GM19438 (cell line): ENCODE measurements around the gene C11orf97.
"Not testable (repeated sequence)": the region's sequence is repeated elsewhere in the genome, so short reads cannot be mapped to it uniquely, and the experiment has no call there.

Source experiments
- ATAC-seq: cut with Tn5 transposase; IDR thresholded peaks from one replicate; pipeline ENCODE4 v1.9.1; 2021; ENCODE audit warnings: low read depth; ENCODE audit not compliant: unreplicated experiment

C11orf97 gene

GRCh38 chr11:94511932-94512781 lies at the start of gene C11orf97:
Gene C11orf97 (plus strand): TSS chr11:94512461. CDS start chr11:94512529, 68 bp downstream.
- ATAC-seq = peak; percentile 92

GRCh38 chr11:94469416-94469815 lies 42.8 kb upstream of the C11orf97 start:
- peak; percentile 77 for ATAC-seq

DNA sequence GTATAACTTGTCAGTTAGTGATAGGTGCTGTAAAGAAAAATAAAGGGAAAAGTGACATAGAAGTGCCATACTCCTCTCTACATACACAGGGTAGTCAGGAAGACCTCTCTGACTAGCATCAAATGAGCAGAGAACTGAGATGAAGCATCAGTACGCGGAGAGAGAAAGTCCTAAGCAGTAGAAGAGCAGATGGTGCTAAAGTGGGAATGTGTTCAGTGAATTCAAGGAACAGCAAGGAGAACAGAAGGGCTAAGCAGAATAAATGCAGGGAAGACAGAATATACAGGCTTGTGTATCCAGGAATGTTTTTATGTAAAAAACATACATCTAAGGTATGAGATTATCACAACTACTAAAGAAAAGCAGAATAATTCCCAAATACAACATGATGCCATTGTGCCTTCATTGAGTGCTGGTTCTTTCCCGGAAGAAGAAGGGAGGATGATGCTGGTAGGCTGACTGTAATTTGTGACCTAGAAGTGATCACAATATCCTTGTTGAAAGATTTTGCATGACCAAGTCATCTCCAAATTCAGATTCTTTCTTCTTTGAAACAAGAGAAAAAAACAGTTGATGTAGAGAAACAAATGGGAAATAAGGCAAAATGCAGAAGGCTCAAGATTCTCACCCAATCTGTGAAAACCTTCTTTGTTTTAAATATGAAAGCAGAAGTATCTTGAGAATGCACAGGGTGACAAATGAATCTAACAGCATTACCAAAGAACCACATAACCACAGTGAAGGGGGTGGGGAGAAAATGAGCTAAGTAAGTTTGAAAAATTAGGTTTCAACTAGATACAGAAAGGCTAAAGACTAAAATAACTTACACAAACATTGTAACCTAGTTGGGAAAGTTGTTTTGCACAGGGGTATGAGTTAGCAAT lies 39.1 kb upstream of the C11orf97 start:
- peak; percentile 81 for ATAC-seq

DNA sequence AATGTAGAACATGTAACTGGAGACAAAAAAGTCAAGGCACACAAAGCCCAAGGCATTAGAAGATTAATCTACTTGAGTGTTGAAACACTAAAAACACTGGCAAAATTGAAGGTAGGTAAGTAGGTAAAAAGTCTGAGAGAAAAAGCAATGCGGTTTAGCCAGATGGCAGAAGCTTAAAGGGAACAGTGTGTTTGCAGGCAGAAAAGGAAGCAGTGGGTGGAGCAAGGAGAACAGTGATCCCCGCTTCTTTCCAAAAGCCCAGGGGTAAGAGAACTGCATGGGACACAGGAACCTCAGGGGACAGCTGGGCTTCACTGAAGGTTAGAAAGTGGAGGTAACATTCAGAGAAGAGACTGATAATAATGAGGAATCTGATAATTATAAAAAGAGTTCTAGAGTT lies 34.6 kb upstream of the C11orf97 start:
- no peak for ATAC-seq

DNA sequence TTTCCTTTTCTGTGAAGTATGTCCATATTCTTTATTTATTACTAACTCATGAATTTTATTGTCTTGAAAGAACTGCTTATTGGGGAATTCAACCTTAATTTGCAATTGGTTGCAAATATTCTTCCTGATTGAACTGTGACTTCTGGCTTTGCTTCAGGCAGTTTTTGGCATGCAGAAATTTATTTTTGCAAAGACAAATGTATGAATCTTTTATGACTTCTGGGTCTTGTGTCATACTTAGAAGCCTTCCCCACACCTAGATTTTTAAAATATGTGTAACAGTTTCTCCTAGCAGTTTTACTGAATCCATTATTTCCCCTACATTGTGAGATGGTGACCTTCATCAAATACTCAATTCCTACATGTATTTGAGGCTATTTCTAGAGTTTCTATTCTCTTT lies 30.9 kb upstream of the C11orf97 start:
- no peak for ATAC-seq

GRCh38 chr11:94486068-94486467 lies 26.2 kb upstream of the C11orf97 start:
- no peak for ATAC-seq

DNA sequence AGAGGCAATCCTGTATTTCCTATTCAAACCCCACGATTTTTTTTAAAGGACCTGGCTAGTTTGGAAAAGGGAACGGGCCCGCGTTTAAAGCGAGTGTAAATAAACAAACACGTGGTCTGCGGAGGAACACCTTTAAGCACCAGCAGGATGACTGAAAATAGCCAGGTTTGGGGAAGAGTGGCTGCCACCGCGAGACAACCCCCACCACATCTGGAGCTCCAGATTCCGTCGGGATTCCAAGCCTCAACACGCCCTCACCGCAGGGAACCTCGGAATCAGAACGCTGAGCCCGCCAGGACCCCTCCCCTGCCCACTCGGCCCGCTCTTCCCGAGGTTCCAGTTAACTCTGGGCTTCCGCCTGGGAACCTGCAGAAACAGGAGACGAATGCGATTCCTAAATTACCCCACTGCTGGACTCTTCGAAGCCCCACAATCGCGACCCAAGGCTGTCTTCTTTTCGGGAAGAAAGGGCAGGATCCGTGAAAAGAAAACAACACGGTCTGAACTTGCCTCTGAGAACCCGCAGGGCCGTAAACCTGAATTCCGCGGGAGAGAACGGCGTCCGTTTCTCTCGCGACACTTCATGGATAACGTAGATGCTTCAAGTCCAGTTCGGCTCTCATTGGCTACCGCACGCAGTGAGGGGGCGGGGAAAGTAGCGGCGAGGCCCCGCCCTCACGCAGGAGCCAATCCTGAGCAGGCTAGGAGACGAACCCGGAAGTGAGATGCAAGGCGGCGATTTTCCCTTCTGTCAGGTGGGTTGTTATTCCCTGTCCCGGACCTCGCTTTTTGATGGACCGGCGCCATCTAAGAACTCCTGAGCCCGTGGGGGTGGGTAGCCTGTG lies 18.8 kb upstream of the C11orf97 start, which contains the start of the genes ANKRD49 and MRE11:
TSS of gene ANKRD49 (plus strand) at position 704 of the 845 bp plus-strand sequence. CDS start 2,710 bp downstream, outside the sequence.
TSS of gene MRE11 (minus strand) at position 564 of the 845 bp plus-strand sequence. CDS start 1,043 bp downstream, outside the sequence.
- peak; percentile 100 for ATAC-seq

DNA sequence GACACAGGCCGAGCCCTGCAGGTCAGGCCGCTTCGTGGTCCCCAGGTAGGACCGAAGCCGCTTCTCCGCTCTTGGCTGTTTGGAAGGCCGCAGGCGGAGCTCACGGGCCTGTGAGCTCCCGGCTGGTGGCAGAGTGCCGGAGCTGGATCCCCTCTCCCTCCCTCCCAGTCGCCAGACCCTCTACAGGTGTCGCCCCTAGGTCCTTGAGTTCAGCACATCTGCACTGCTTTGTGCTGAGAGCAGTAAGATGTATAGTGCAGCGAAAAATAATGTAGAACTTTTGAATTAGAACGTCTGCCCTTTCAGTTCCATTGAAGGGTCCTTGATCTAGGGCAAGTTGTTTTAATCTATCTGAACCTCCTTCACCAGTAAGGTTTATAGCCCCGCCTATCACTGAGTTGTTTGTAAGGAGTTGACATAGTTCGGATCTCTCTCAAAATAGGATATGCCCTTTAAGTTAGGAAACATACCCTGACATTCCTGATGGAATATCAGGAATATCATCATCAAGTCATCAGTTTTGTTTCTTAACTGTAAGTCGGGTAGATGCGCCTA lies 18.1 kb upstream of the C11orf97 start:
- peak; percentile 66 for ATAC-seq

DNA sequence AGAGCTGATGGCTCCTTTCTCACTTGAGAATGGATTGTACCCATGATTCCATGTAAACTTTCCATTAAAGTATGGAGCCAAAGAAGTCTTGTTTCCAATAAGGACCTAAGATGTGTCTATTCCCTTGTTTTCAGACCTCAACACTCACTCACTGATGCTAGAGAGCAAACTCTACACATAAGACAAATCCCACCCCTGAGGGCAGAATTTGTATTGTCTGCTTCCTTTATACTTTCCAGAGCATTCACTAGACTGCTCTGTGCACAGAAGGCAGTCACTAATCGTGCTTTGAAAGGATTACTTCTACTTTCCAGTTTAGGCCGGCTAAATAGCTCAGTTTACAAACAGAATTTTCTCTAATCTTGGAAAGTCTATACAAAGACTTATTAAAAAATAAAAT lies 12.1 kb upstream of the C11orf97 start:
- no peak for ATAC-seq

DNA sequence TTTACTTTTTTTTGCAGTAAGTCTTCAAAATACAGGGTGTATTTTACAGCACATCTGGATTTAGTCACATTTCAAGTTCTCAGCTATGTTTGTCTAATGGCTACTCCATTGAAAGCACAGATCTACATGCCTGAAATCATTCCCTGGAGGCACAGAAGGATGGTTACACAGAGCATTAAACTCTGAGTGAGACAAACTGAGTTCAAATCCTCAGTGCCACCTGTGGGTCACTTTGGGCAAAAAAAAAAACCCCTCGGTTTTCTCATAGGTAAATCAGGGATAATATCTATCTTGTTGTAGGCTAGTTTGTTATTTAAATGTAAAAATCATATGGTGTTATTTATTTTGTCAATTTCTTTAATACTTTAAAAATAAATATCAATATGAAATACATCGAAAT lies 10.7 kb upstream of the C11orf97 start:
- no peak for ATAC-seq

- ATAC-seq = no peak
Observed at GRCh38 chr11:94504689-94505293, 7.5 kb upstream of the C11orf97 start.

GRCh38 chr11:94506513-94506912 lies 5.7 kb upstream of the C11orf97 start:
- not testable (repeated sequence) for ATAC-seq

DNA sequence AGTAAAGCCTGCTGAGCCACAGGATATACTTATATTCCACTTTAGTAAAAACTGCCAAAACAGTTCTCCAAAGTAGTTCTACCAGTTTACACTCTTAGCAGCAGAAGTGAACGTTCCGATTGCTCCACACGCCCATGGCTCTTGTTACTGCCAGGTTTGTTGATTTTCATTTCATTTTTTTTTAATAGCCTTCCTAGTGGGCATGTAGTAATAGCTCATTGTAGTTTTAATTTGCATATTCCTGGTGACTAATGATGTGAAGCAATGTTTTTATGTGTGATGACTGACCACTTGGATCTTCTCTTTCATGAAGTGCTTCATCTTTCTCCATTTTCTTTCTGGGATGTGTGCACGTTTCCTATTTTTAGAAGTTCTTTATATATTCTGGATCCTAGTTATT lies 4.8 kb upstream of the C11orf97 start:
- no peak for ATAC-seq

- ATAC-seq = no peak
Observed at GRCh38 chr11:94513091-94513490, 830 bp downstream of the C11orf97 start.

GRCh38 chr11:94515398-94515797 lies 3.1 kb downstream of the C11orf97 start:
- ATAC-seq = no peak

GRCh38 chr11:94516725-94517124 lies 4.5 kb downstream of the C11orf97 start:
- no peak for ATAC-seq

- no peak for ATAC-seq
Observed at GRCh38 chr11:94518300-94518699, 6.0 kb downstream of the C11orf97 start.

DNA sequence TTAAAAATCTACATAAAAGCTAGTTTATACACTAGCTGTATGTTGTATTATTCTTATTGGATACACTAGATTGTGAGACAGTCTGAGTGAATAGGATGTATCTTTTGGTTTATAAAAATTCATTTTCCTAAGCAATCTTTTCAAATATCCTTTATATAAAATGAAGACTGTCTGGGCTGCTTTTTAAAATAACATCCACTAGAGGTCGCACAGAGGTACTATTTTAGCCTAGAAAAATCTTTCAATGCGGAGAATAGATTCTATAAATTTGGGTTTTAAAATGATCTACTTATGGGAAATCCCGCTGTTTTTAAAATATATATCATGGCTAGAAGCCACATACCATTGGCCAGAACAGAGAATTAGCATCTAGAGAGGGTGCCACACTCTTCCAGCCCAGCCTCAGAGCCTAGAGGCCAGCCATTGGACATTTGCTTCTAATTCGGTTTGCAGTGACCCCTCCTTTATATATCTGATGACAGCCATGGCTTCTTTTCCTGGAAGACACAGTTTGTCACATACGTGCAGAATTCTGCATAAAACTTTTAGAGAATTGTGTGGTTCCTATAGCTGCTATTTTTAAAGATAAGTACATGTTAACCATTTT lies 7.3 kb downstream of the C11orf97 start:
- ATAC-seq = no peak

GRCh38 chr11:94521684-94522083 lies 9.4 kb downstream of the C11orf97 start:
- ATAC-seq = no peak
